ENCODE measurements around the gene CBFB. TPM values are rescaled to one million over a fixed set of nuclear protein-coding genes. Genes with fewer than 3 reads are reported as not detected.

Gene CBFB
- total RNA-seq, 1 experiment from 2014 or later: 50.6 TPM

- Histone ChIP-seq H3K4me2 (ENCODE audit: low read length) (peak overlapping the region; percentile 91), H3K9me2 (replicated peaks; ENCODE audit: low read length) (no peaks in the 10 kb centered on the region), H3K27ac (ENCODE audit: low read length) (no peak overlapping the region), H3K9me3 (ENCODE audit: low read length) (no peaks in the 10 kb centered on the region), H3K4me3 (ENCODE audit: low read length) (peak overlapping the region; percentile 95), H3K36me3 (ENCODE audit: low read depth, low read length) (no peaks in the 10 kb centered on the region), H3F3A (ENCODE audit: low read length, unreplicated experiment) (no peaks in the 10 kb centered on the region), H3K27me3 (ENCODE audit: low read length) (no peaks in the 10 kb centered on the region), H3K79me2 (ENCODE audit: low read length) (peaks cover 41% of the 10 kb centered on the region), H3K9ac (ENCODE audit: low read length) (peak overlapping the region; percentile 75; the same call in 1 of the 2 replicates), H2AFZ (ENCODE audit: low read length) (peak overlapping the region; percentile 94), H3K4me1 (ENCODE audit: insufficient read depth, low read length) (peaks cover 27% of the 10 kb centered on the region), H4K20me1 (ENCODE audit: low read length) (no peaks in the 10 kb centered on the region)
- CTCF ChIA-PET: no interaction called here
- intact Hi-C loops (cut with micrococcal nuclease): no loop called here
- DNase-seq: no peak
- TF ChIP-seq EZH2phosphoT487 (IDR thresholded peaks at IDR 0.05; ENCODE audit: borderline replicate concordance, low read length) (no peak), CTCF (conservative IDR thresholded peaks at IDR 0.05; ENCODE audit: low read depth, low read length) (no peak), EZH2 (IDR thresholded peaks at IDR 0.05; ENCODE audit: low read length, unreplicated experiment) (no peak)
- no peak for ATAC-seq
- POLR2A ChIA-PET (ENCODE audit: unreplicated experiment): no interaction called here
- no TSS peak for BruUV-seq (replicated peaks)
Measured at GRCh38 chr16:67108931-67109406, 80.0 kb downstream of the CBFB start.

GRCh38 chr16:67109407-67110135, 80.6 kb downstream of the CBFB start, which contains the start of gene PHAF1:
TSS of gene PHAF1 (plus strand) at chr16:67109941. CDS start at chr16:67110176, 235 bp downstream.
- DNase-seq (peak; percentile 86), ATAC-seq (peak; percentile 85)
- no peaks in the 10 kb centered on the region for H3K9me3 ChIP-seq (ENCODE audit: low read length)
- H3K79me2 ChIP-seq (ENCODE audit: low read length): peaks cover 46% of the 10 kb centered on the region
- intact Hi-C loops (cut with micrococcal nuclease): no loop called here
- peak within 1 kb of the TSS; percentile 95 for H3K4me3 ChIP-seq (ENCODE audit: low read length)
- H4K20me1 ChIP-seq (ENCODE audit: low read length): 0 out of 2 replicates have a peak, but pooled peaks cover 3% of the 10 kb centered on the region
- TF ChIP-seq EZH2 (IDR thresholded peaks at IDR 0.05; ENCODE audit: low read length, unreplicated experiment): no peak
- no peak for TF ChIP-seq CTCF (conservative IDR thresholded peaks at IDR 0.05; ENCODE audit: low read depth, low read length)
- TF ChIP-seq EZH2phosphoT487 (IDR thresholded peaks at IDR 0.05; ENCODE audit: borderline replicate concordance, low read length): no peak
- TSS peak; percentile 53 for BruUV-seq (replicated peaks)
- peaks cover 30% of the 10 kb centered on the region for H3K4me1 ChIP-seq (ENCODE audit: insufficient read depth, low read length)
- no peaks in the 10 kb centered on the region for H3K36me3 ChIP-seq (ENCODE audit: low read depth, low read length)
- peak within 1 kb of the TSS; percentile 91 for H3K4me2 ChIP-seq (ENCODE audit: low read length)
- POLR2A ChIA-PET (ENCODE audit: unreplicated experiment): no interaction called here
- no peaks in the 10 kb centered on the region for H3F3A ChIP-seq (ENCODE audit: low read length, unreplicated experiment)
- peak within 1 kb of the TSS; percentile 94 for H2AFZ ChIP-seq (ENCODE audit: low read length)
- CTCF ChIA-PET: no interaction called here
- no peaks in the 10 kb centered on the region for H3K9me2 ChIP-seq (replicated peaks; ENCODE audit: low read length)
- H3K27ac ChIP-seq (ENCODE audit: low read length): peak within 1 kb of the TSS; percentile 14; the same call in 1 of the 2 replicates
- H3K27me3 ChIP-seq (ENCODE audit: low read length): no peaks in the 10 kb centered on the region
- peak within 1 kb of the TSS; percentile 75 for H3K9ac ChIP-seq (ENCODE audit: low read length)

All from PC-3 (cell line).